ENCODE data around the gene EGF. TPM values are rescaled to one million over a fixed set of nuclear protein-coding genes. Genes with fewer than 3 reads are reported as not detected.
A peak's percentile ranks its signal among the peaks of the same experiment; 100 is the strongest.
"Not testable (repeated sequence)": the region's sequence is repeated elsewhere in the genome, so short reads cannot be mapped to it uniquely, and the experiment has no call there.

EGF gene
- total RNA-seq, 1 donor from 2014 or later: 25.5 TPM

DNA sequence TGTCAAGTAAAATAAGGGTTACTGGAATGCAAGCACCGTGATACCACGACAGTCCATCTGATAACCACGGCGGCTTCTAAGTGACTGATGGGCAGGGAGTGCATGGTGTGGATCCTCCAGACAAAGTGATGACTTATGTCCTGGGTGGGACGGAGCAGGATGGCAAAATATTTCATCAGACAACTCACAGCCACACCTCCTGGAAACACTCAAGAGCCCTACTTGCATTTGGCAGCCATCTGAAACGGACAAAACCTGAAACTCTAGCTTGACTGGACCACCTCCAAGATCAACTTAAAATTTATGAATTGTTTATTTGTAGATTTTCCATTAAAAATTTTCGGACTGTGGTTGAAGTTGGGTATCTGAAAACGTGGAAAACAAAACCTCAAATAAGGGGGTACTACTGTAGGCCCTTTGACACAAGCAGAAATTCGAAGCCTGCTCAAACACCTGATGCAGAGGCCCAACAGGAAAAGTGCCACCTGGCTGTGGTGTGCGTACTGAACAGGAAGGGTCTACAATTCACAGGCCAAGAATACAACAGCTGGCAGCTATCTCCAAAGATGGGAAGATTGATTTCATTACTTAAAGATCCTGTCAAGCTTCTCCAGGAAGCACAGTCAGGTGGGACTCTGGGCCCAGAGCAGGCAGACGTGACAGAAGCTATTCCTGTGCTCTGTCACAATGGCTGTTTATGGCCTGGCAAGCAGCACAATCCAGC is 38.7 kb upstream of the EGF start:
- Mint-ChIP-seq H3K4me1 (ENCODE audit: unreplicated experiment) (no peaks in the 10 kb centered on the region), H3K36me3 (no peaks in the 10 kb centered on the region), H3K27ac (peak overlapping the region; percentile 96), H3K4me3 (peak overlapping the region; percentile 57), H3K9me3 (no peaks in the 10 kb centered on the region), H3K27me3 (no peaks in the 10 kb centered on the region)
- TF ChIP-seq, protein P1, sequence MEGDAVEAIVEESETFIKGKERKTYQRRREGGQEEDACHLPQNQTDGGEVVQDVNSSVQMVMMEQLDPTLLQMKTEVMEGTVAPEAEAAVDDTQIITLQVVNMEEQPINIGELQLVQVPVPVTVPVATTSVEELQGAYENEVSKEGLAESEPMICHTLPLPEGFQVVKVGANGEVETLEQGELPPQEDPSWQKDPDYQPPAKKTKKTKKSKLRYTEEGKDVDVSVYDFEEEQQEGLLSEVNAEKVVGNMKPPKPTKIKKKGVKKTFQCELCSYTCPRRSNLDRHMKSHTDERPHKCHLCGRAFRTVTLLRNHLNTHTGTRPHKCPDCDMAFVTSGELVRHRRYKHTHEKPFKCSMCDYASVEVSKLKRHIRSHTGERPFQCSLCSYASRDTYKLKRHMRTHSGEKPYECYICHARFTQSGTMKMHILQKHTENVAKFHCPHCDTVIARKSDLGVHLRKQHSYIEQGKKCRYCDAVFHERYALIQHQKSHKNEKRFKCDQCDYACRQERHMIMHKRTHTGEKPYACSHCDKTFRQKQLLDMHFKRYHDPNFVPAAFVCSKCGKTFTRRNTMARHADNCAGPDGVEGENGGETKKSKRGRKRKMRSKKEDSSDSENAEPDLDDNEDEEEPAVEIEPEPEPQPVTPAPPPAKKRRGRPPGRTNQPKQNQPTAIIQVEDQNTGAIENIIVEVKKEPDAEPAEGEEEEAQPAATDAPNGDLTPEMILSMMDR (conservative IDR thresholded peaks at IDR 0.05): no peak
- DNase-seq (ENCODE audit: extremely low spot score, unreplicated experiment): no peak

DNA sequence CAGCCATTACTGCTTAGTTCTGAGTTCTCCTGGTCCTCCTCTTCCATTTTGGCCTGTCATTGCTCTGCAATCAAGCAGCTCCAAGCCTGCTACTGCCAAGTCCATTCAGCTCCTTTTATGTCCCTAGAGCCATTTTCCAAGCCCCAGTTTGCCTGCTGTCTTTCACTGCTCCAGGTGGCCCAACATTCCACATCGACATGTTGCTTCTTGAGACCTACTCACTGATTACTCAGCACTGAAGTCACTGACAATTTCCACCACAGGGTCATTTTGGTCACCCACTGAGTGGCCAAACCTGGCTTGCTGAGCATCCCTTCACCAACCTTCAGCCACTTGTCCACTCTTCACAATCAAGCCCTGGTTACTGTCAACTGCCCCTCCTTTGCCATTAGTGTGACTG is 37.6 kb upstream of the EGF start:
- Mint-ChIP-seq H3K4me3 (peak overlapping the region; percentile 5), H3K9me3 (no peaks in the 10 kb centered on the region), H3K27me3 (no peaks in the 10 kb centered on the region), H3K27ac (peak overlapping the region; percentile 96), H3K36me3 (no peaks in the 10 kb centered on the region), H3K4me1 (ENCODE audit: unreplicated experiment) (no peaks in the 10 kb centered on the region)
- TF ChIP-seq, protein P1 (conservative IDR thresholded peaks at IDR 0.05): no peak
- DNase-seq (ENCODE audit: extremely low spot score, unreplicated experiment): no peak

DNA sequence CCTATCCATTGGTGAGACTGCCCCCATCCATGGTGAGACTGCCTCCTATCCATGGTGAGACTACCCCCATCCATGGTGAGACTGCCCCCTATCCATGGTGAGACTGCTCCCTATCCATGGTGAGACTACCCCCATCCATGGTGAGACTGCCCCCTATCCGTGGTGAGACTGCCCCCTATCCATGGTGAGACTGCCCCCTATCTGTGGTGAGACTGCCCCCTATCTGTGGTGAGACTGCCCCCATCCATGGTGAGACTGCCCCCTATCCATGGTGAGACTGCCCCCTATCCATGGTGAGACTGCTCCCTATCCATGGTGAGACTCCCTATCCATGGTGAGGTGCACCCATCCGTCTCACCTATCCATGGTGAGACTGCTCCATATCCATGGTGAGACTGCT is 37.1 kb upstream of the EGF start:
- not testable (repeated sequence) for H3K27me3 Mint-ChIP-seq; DNase-seq (ENCODE audit: extremely low spot score, unreplicated experiment); H3K4me3 Mint-ChIP-seq; H3K36me3 Mint-ChIP-seq; H3K27ac Mint-ChIP-seq; H3K9me3 Mint-ChIP-seq; H3K4me1 Mint-ChIP-seq (ENCODE audit: unreplicated experiment)

DNA sequence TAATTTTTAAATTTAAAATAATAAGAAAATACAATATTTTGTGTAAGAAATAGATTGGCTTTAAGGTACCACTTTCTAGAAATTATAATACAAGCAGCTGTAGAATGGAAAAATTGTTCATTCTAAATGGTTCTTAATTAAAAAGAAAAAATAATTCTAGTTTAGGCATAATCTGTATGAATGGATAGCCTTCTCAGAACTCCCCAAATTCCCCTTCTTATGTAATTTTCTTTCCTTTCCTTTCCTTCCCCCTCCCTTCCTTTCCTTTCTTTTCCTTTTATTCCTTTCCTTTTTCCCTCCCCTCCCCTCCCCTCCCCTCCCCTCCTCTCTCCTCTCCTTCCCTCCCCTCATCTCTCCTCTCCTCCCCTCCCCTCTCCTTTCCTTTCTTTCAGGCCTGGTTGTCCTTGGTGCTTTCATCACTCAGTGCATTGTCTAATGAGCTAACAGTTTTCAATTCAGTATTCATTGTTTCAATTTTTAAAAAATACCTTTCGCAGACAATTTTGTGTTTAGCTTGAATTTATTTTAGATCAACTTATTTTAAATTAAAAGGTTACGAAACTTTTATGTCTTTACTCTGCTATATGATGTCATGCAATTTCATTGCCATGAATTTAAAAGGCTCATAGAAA is 35.9 kb upstream of the EGF start:
- no peaks in the 10 kb centered on the region for H3K9me3 Mint-ChIP-seq
- no peaks in the 10 kb centered on the region for H3K4me1 Mint-ChIP-seq (ENCODE audit: unreplicated experiment)
- DNase-seq (ENCODE audit: extremely low spot score, unreplicated experiment): no peak
- H3K4me3 Mint-ChIP-seq: no peak overlapping the region
- peak overlapping the region; percentile 6 for H3K27ac Mint-ChIP-seq
- H3K27me3 Mint-ChIP-seq: no peaks in the 10 kb centered on the region
- no peaks in the 10 kb centered on the region for H3K36me3 Mint-ChIP-seq
- TF ChIP-seq, protein P1 (conservative IDR thresholded peaks at IDR 0.05): no peak

DNA sequence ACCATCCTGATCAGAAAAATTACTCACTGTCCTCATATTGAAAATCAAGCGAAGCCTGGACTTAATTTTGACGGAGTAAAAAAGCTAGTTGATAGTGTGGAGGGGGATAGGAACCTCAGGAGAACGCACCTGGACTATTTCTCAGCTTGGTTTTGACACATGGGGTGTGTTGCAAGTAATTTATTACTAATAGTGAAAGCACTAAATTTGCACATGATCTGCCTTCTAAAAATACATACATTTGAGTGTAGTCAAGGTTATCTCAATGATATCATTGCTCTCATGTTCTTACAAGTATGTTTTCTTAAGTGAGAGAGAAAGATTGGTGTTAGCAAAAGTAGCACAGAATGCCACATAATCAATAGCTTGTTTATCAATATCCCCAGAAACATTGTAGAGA is 35.3 kb upstream of the EGF start:
- H3K36me3 Mint-ChIP-seq: no peaks in the 10 kb centered on the region
- H3K9me3 Mint-ChIP-seq: no peaks in the 10 kb centered on the region
- peak overlapping the region; percentile 6 for H3K27ac Mint-ChIP-seq
- H3K27me3 Mint-ChIP-seq: no peaks in the 10 kb centered on the region
- TF ChIP-seq, protein P1 (conservative IDR thresholded peaks at IDR 0.05): no peak
- no peaks in the 10 kb centered on the region for H3K4me1 Mint-ChIP-seq (ENCODE audit: unreplicated experiment)
- no peak for DNase-seq (ENCODE audit: extremely low spot score, unreplicated experiment)
- peak overlapping the region; percentile 2 for H3K4me3 Mint-ChIP-seq

DNA sequence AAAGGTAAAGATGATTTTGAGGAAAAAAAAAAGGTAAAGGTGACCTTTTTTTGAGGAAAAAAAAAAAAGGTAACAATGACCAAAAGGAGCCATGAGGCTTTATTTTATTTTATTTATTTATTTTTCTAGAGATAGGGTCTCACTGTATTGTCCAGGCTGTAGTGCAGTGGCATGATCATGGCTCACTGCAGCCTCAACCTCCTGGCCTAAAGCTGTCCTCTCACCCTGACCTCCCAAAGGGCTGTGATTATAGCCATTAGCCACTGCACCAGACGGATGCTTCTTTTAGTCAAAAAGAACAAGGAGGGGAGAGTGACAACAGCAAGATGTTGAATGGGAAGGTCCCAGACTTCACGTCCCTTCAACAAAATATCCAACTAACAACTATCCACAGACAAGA is 34.3 kb upstream of the EGF start:
- no peaks in the 10 kb centered on the region for H3K36me3 Mint-ChIP-seq
- no peak overlapping the region for H3K27ac Mint-ChIP-seq
- no peaks in the 10 kb centered on the region for H3K27me3 Mint-ChIP-seq
- no peaks in the 10 kb centered on the region for H3K9me3 Mint-ChIP-seq
- no peak overlapping the region for H3K4me3 Mint-ChIP-seq
- TF ChIP-seq, protein P1 (conservative IDR thresholded peaks at IDR 0.05): no peak
- H3K4me1 Mint-ChIP-seq (ENCODE audit: unreplicated experiment): no peaks in the 10 kb centered on the region
- DNase-seq (ENCODE audit: extremely low spot score, unreplicated experiment): no peak

All from type B pancreatic cell (in vitro differentiated cells).